ENCODE results near the gene GLS2. TPM values are rescaled to one million over a fixed set of nuclear protein-coding genes. Genes with fewer than 3 reads are reported as not detected.

The GLS2 gene
- total and polyA plus RNA-seq, 9 of the 15 experiments (the other 6 are each of a cell fraction or from before 2014, with no cell fraction given): 0.11 TPM; not detected in 8

GRCh38 chr12:56518570-56518969 is 30.6 kb upstream of the GLS2 start (continued):
- TF ChIP-seq DNMT1 (IDR thresholded peaks at IDR 0.05) (no peak), RFX7 (CRISPR knock-in tag; IDR thresholded peaks at IDR 0.05) (no peak), DEAF1 (CRISPR knock-in tag; IDR thresholded peaks at IDR 0.05) (no peak), SETDB1 (IDR thresholded peaks at IDR 0.05; ENCODE audit: low read length) (no peak), ZBTB11 (CRISPR knock-in tag; IDR thresholded peaks at IDR 0.05) (no peak)

- no peak overlapping the region for H3K27ac ChIP-seq (ENCODE audit: extremely low read depth, low read depth, low read length)
- POLR2A ChIA-PET: no interaction called here
These were observed 29.9 kb upstream of the GLS2 start for GRCh38 chr12:56517854-56518253.

More at GRCh38 chr12:56517854-56518253, 29.9 kb upstream of the GLS2 start:
- intact Hi-C loops (cut with micrococcal nuclease) (no loop called here), in situ Hi-C loops (cut with MboI) (no loop called here)
- TF ChIP-seq ZC3H4 (CRISPR knock-in tag; IDR thresholded peaks at IDR 0.05; ENCODE audit: borderline replicate concordance) (no peak), ZNF274 (IDR thresholded peaks at IDR 0.05; ENCODE audit: borderline replicate concordance, low read depth, low read length) (no peak), ZNF347 (CRISPR knock-in tag; IDR thresholded peaks at IDR 0.05; ENCODE audit: low read depth) (no peak), ZNF764 (CRISPR knock-in tag; IDR thresholded peaks at IDR 0.05; ENCODE audit: low read depth) (no peak), ZBTB8A (IDR thresholded peaks at IDR 0.05; ENCODE audit: partially characterized antibody) (no peak), SIX5 (IDR thresholded peaks at IDR 0.05; ENCODE audit: borderline replicate concordance in 1 of 2, insufficient read depth in 1 of 2, low read depth in 1 of 2, low read length in 2 of 2) (no peak), ZNF766 (CRISPR knock-in tag; conservative IDR thresholded peaks at IDR 0.05) (no peak), CREB3L1 (IDR thresholded peaks at IDR 0.05; ENCODE audit: borderline replicate concordance, low read depth) (no peak), MAFF (IDR thresholded peaks at IDR 0.05; ENCODE audit: low read length) (no peak)
- DNase-seq (ENCODE audit: extremely low read depth in 1 of 4, low spot score in 3 of 4) (no peak), FAIRE-seq (no peak), ATAC-seq (no peak)
- Histone ChIP-seq H3K4me1 (replicated peaks in 1 of 2; ENCODE audit: control insufficient read depth in 2 of 2, insufficient read depth in 2 of 2, low read length in 2 of 2) (peaks cover 3 to 7% of the 10 kb centered on the region in 2 experiments; a peak in 1 of 5 replicates), H3K9me3 (replicated peaks; ENCODE audit: control insufficient read depth, insufficient read depth, low read depth, low read length) (no peaks in the 10 kb centered on the region), H3K27me3 (ENCODE audit: control insufficient read depth in 2 of 2, insufficient read depth in 2 of 2, low read length in 2 of 2) (no peaks in the 10 kb centered on the region), H3K4me3 (no peak overlapping the region), H3K36me3 (ENCODE audit: control insufficient read depth, insufficient read depth, low read length) (no peaks in the 10 kb centered on the region), H3K79me2 (ENCODE audit: control insufficient read depth, insufficient read depth, low read length) (no peaks in the 10 kb centered on the region), H2AFZ (ENCODE audit: low read depth, low read length) (no peak overlapping the region), H3K9ac (ENCODE audit: insufficient read depth in 1 of 2, low read depth in 2 of 2, low read length in 2 of 2) (no peak overlapping the region), H3K4me2 (ENCODE audit: insufficient read depth, low read length) (no peak overlapping the region), H4K20me1 (replicated peaks; ENCODE audit: control insufficient read depth, insufficient read depth, low read length) (no peaks in the 10 kb centered on the region), H3K9me1 (ENCODE audit: control insufficient read depth, insufficient read depth, low read length) (no peaks in the 10 kb centered on the region)
- WGBS (ENCODE audit: insufficient coverage, low coverage, missing lambda C conversion rate): 34% methylated on average over 2 of the region's 2 CpGs
- no TSS peak for BruUV-seq (replicated peaks)
- CTCF ChIA-PET (ENCODE audit: low intra/inter-chr PET ratio): no interaction called here

Data from K562 (cell line).